Head of caudate nucleus (tissue), 42 donors: Measurements from ENCODE around the gene PMEL.
"Not testable (repeated sequence)": the region's sequence is repeated elsewhere in the genome, so short reads cannot be mapped to it uniquely, and the experiment has no call there.

Experiments used
- DNase-seq, 42 donors: peaks; one replicate each; pipeline versions ENCODE4 v3.0.0 to v3.0.0-alpha.2; 2020 to 2021; ENCODE audit warnings: mixed read lengths in 7 of 42
- intact Hi-C: fragments of 100-400 bp; cut with DNase I; formaldehyde crosslinking; loops from one replicate; pipeline ENCODE4 v1.15.0; 2022

The PMEL gene

DNA sequence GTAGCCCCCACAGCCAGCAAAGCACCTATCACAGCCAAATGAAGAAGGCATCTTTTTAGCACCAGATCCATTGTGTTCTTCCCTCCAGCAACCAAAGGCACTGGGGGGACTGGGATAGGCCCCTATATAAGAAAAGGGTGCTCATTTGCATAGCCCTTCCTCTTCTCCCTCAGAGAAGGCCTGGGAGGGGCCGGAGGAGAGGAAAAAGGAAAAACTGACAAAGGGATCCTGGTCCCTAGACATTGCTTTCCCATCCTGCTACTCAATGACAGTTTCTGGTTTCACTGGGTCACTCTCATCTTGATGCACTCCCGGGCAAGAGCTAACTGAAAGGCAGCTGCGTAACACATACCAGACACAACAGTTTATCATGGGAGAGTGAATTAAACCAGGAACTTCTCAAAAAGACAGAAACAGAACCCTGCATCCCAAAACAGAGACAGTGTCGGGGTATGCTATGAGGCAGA is at the start of gene PMEL:
TSS of gene PMEL (minus strand) at position 102 of the 467 bp plus-strand sequence. CDS start at position 71, 31 bp downstream.
- no peak for DNase-seq
- intact Hi-C loops: no loop called here

- intact Hi-C loops: no loop called here
- DNase-seq: no peak
Observed at GRCh38 chr12:56014205-56014604, 48.4 kb upstream of the PMEL start.

DNA sequence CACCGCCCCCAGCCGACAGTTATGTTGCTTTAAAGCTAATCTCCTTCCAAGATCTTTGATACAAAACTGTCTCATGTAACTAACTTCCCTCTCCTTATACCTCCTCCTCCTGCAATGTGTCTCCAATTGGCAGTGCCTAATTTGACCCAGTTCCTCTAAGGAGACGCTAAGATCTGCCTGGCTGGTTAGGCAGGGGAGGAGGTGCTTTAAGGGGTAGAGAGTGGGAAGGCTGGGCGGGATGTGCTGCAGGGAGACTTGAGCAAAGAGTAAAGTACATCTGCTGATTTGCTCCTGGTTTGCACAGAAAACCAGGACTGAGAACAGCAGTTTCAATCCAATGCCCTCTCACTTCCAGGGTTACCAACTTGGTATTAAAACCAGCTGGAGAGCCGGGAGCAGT is 47.6 kb upstream of the PMEL start:
- DNase-seq: peak in 39 of 42 donors; percentile 20 to 94 (median 72)

GRCh38 chr12:56011509-56012090 is 45.8 kb upstream of the PMEL start:
- no peak for DNase-seq
- intact Hi-C loops: no loop called here

More for the DNA sequence above, 47.6 kb upstream of the PMEL start:
- intact Hi-C loops: no loop called here

DNA sequence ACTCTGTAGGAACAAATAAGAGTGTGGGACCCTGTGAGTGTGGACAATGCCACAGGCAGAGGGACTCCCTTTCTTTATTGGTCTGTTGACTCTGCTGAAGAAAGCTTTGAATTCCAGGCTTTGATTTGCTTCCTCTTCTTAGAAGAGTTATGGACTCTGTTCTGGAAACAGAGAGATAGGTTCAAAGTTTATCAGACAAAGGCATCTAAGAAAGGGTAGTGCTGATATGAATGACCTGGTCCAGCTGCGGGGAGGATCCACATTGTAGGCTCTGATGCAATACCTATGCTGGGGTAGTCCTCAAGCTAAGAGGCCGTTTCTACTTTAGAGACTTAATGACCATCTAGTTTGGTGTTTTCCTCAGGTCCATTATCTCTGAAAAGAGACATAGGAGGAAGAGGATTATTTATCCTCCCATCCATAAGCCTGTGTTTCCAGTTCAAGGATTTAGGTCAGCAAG is 44.3 kb upstream of the PMEL start:
- intact Hi-C loops: no loop called here
- DNase-seq: no peak

GRCh38 chr12:56007564-56008559 is 42.0 kb upstream of the PMEL start:
- DNase-seq: peak in 38 of 42 donors; percentile 19 to 75 (median 46)
- intact Hi-C loops: no loop called here

DNA sequence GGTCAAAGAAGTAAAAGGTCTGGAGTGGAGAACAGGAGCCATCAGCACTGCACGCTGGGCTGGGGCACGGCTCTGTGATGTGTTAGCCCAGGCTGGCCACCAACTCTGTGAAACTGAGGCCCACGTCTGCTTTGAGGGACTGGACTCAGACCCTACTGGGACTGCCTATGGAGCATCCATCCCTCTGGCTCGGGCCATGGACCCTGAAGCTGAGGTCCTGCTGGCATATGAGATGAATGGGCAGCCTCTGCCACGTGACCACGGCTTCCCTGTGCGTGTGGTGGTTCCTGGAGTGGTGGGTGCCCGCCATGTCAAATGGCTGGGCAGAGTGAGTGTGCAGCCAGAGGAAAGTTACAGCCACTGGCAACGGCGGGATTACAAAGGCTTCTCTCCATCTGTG is 38.4 kb upstream of the PMEL start:
- intact Hi-C loops: no loop called here
- no peak for DNase-seq

DNA sequence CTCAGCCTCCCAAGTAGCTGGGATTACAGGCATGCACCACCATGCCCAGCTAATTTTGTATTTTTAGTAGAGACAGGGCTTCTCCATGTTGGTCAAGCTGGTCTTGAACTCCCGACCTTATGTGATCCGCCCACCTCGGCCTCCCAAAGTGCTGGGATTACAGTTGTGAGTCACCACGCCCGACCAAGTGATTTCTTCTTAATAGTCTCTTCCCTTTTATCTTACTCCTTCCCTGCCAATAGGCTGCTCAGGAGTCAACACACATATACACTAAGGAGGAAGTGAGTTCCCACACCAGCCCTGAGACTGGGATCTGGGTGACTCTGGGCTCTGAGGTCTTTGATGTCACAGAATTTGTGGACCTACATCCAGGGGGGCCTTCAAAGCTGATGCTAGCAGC is 37.5 kb upstream of the PMEL start:
- DNase-seq, intact Hi-C loops: not testable (repeated sequence)

- intact Hi-C loops: no loop called here
- no peak for DNase-seq
Observed at GRCh38 chr12:56001487-56002100, 35.8 kb upstream of the PMEL start.

GRCh38 chr12:55999999-56000540 is 34.2 kb upstream of the PMEL start:
- intact Hi-C loops: loop anchor here (5.0 to 10.0 kb wide), 2 partner anchors 42 to 105 kb away; partner anchors contain the start of genes PA2G4 and RPS26
- DNase-seq: not testable (repeated sequence)

- intact Hi-C loops: loop anchor here (5.0 to 10.0 kb wide), 2 partner anchors 43 to 105 kb away; partner anchors contain the start of genes PA2G4 and RPS26
- DNase-seq: not testable (repeated sequence)
Observed at GRCh38 chr12:55999522-55999921, 33.7 kb upstream of the PMEL start.

GRCh38 chr12:55997535-55997859 is 31.7 kb upstream of the PMEL start:
- intact Hi-C loops: loop anchor here (5.0 to 10.0 kb wide), 2 partner anchors 45 to 107 kb away; partner anchors contain the start of genes PA2G4 and RPS26

DNA sequence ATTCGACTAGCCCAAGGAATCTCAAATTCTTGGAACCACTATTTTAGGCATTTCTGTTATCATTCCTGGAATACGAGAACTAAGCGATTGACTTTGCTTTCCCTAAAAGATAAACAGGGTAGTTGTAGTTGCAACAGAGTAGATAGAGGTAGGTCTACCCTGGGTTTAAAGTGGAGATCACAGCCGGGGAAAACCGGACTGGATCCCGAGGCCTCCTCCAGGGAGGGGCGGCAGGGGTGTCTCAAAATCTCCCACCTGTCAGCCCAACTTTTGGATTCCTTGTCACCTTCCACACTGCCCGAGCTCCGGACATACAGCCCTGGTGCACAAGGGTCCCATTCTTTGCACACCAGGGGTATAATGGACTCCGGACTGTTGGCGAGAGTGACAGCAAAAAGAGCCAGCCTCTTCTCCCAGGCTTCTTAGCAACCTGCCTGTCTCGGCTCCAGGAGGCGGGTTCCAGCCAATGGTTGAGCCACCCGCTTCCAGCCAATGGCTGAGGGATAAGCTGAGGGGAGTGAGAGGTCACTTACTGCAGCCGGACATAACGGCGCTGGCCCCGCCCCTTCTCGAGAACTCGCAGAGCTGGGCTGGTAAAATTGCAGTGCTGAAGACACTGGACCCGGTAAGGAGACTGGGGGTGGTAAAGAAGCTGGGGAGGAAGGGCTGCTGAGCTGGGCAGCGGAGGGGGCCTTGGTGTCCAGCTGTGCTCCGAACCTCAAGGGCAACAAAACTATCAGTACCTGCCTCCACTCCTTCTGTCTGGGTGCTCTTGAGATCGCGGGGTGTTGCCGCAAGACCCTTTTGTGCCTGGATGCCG is 31.1 kb upstream of the PMEL start, which contains the start of gene SUOX:
TSS of gene SUOX (plus strand) at position 562 of the 820 bp plus-strand sequence. CDS start 4,946 bp downstream, outside the sequence.
- intact Hi-C loops: loop anchor here (5.0 to 10.0 kb wide), 2 partner anchors 45 to 108 kb away; partner anchors contain the start of genes PA2G4 and RPS26
- peak; percentile 89 to 99 (median 98) for DNase-seq

More at GRCh38 chr12:55997535-55997859, 31.7 kb upstream of the PMEL start:
- DNase-seq: peak in 6 of 42 donors; percentile 10 to 39 (median 18)

DNA sequence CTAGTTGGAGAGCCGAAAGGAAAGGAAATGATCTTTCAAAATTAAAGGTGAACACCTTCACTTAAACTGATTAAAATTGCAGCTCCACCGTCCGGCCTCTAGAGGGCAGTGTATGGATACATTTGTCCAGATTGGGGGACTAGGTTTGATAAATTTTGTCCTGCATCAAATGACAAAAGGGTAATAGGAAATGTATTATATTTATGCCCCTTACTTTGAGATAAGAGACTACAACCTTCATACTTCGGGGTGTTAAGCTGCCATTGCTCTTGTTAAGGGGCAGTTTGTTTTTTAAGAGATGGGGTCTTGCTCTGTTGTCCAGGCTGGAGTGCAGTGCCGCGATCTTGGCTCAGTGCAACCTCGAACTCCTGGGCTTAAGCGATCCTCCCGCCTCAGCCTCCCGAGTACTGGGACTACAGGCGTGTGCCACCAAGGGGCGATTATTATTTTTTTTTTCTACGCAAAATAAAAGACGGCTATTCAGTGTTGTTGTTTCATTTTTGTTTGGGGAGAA is 30.4 kb upstream of the PMEL start:
- intact Hi-C loops: loop anchor here (5.0 to 10.0 kb wide), 2 partner anchors 46 to 109 kb away; partner anchors contain the start of genes PA2G4 and RPS26
- peak in 41 of 42 donors; percentile 33 to 87 (median 65) for DNase-seq

GRCh38 chr12:55995366-55995765 is 29.5 kb upstream of the PMEL start:
- no peak for DNase-seq
- intact Hi-C loops: loop anchor here (5.0 to 10.0 kb wide), 2 partner anchors 47 to 109 kb away; partner anchors contain the start of genes PA2G4 and RPS26

DNA sequence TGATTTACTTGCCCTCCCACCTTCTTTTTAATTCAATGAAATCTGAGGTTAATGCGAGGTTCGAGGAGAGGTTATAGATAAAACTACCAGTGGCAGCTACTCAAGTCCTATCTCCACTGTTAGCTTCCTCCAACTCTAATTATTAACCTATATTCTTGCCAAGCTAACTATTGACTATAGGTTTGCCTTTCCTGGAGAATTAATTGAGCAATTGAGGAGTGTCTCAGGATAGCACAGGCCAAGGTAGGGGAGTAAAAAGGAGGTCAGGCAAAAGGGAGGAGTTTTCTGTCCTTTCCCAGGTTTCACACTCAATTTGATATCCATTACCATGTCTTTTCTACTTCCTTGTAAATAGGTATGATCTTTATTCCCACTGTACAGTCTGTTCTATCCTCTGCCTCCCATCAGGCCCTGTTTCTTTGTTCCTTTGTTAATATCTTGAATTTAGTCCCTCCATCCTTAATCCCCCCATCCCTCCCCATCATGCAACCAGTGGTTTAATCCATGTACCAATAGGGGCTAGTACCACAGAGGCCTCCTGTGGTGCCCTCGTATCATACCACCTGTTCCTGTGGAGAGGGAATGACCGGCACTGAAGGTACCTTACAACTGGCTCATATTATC is 27.5 kb upstream of the PMEL start:
- no peak for DNase-seq
- intact Hi-C loops: loop anchor here (10.0 kb wide), 1 partner anchor 111 kb away; the partner anchor contains the start of gene PA2G4

DNA sequence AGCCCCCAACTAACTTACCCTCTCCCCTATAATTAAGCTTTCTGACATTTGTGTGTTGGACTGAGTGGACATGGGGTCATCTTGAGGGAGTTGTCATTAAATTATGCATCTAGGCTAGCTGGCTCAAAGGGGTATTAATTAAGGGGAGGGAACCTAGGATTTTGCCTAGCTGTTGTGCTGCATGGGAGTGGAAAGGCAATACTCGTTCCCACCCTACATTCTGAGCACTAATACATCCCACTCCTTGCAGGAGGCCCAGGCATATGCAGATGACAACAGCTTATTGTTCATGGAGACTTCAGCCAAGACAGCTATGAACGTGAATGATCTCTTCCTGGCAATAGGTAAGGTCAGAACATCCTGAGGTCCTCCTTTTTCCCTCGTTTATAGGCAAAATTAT is 25.3 kb upstream of the PMEL start:
- intact Hi-C loops: loop anchor here (10.0 kb wide), 1 partner anchor 114 kb away; the partner anchor contains the start of gene PA2G4
- DNase-seq: no peak
